Endothelial cell of umbilical vein (primary cell): ENCODE measurements around the gene CCDC157.

Source experiments
- EZH2 ChIP-seq: IDR thresholded peaks from 2 replicates; pipeline ENCODE4 v1.6.1; 2012; ENCODE audit warnings: borderline replicate concordance, low read depth, mild to moderate bottlenecking, moderate library complexity, low read length, inconsistent platforms; ENCODE audit not compliant: severe bottlenecking
- FOS ChIP-seq: IDR thresholded peaks from 2 replicates; pipeline ENCODE4 v1.6.1; 2011; ENCODE audit warnings: mild to moderate bottlenecking, low read length, moderate library complexity, borderline replicate concordance; ENCODE audit not compliant: insufficient read depth
- GATA2 ChIP-seq: IDR thresholded peaks from 2 replicates; pipeline ENCODE4 v1.7.0; 2011; ENCODE audit warnings: low read depth, mild to moderate bottlenecking, moderate library complexity, mixed read lengths, low read length; ENCODE audit not compliant: insufficient read length, insufficient read depth
- JUN ChIP-seq: IDR thresholded peaks from 2 replicates; pipeline ENCODE4 v1.6.1; 2011; ENCODE audit warnings: borderline replicate concordance, low read depth; ENCODE audit not compliant: insufficient read length, insufficient read depth
- MYC ChIP-seq: IDR thresholded peaks from one replicate; pipeline ENCODE4 v1.6.1; 2011; ENCODE audit warnings: mild to moderate bottlenecking, low read depth, low read length
- POLR2A ChIP-seq: IDR thresholded peaks from 2 replicates; pipeline ENCODE4 v1.6.1; 2012; ENCODE audit warnings: low read depth, mild to moderate bottlenecking, control low read depth, low read length
- POLR2AphosphoS5 ChIP-seq: IDR thresholded peaks from 2 replicates; pipeline ENCODE4 v1.6.1; 2012; ENCODE audit warnings: low read depth, mild to moderate bottlenecking, control low read depth, low read length, moderate library complexity; ENCODE audit not compliant: insufficient read depth
- TF ChIP-seq, protein P1 (sequence below): IDR thresholded peaks from 2 replicates; pipeline ENCODE4 v1.6.1; 2011; ENCODE audit not compliant: insufficient read depth, insufficient read length
- TF ChIP-seq, protein P2 (sequence below), 2 donors: IDR thresholded peaks; 1 replicate in 1 of 2; 2 replicates in 1 of 2; pipeline ENCODE4 v1.5.1; 2011; ENCODE audit warnings: low read length in 2 of 2, mild to moderate bottlenecking in 2 of 2, moderate library complexity in 2 of 2, control low read depth in 1 of 2, inconsistent platforms in 1 of 2, low read depth in 1 of 2; ENCODE audit not compliant: insufficient read depth in 1 of 2; ENCODE audit errors: extremely low read depth in 1 of 2

DNA sequence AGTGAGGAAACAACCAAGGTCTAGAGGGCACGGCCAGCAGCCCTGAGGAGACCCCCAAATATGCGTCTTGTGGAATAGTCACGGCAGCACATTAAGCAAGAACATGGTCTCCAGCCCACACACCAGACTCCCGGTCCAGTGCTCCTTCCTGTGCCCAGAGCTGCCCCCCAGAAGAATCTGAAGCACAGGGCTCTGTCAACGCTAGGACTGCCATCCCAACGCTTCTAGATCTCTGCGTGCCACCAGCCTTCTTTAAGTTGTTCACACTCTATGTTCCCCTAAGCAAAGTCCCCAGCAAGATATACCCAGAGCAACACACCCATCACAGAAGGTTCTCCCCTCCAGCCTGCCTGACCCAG lies 36.5 kb downstream of the CCDC157 start:
- TF ChIP-seq EZH2 (no peak), JUN (no peak), POLR2AphosphoS5 (no peak), POLR2A (no peak), MYC (no peak), FOS (no peak), GATA2 (no peak)
- TF ChIP-seq, protein P1, sequence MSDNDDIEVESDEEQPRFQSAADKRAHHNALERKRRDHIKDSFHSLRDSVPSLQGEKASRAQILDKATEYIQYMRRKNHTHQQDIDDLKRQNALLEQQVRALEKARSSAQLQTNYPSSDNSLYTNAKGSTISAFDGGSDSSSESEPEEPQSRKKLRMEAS: no peak
- TF ChIP-seq, protein P2, sequence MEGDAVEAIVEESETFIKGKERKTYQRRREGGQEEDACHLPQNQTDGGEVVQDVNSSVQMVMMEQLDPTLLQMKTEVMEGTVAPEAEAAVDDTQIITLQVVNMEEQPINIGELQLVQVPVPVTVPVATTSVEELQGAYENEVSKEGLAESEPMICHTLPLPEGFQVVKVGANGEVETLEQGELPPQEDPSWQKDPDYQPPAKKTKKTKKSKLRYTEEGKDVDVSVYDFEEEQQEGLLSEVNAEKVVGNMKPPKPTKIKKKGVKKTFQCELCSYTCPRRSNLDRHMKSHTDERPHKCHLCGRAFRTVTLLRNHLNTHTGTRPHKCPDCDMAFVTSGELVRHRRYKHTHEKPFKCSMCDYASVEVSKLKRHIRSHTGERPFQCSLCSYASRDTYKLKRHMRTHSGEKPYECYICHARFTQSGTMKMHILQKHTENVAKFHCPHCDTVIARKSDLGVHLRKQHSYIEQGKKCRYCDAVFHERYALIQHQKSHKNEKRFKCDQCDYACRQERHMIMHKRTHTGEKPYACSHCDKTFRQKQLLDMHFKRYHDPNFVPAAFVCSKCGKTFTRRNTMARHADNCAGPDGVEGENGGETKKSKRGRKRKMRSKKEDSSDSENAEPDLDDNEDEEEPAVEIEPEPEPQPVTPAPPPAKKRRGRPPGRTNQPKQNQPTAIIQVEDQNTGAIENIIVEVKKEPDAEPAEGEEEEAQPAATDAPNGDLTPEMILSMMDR (IDR thresholded peaks at IDR 0.05; ENCODE audit: extremely low read depth in 1 of 2, insufficient read depth in 1 of 2, low read depth in 1 of 2, low read length in 2 of 2): no peak
